Nephron (organoid): Measurements from ENCODE around the gene ADD1.

Experiments used
- H3K27ac Mint-ChIP-seq, 3 experiments: 2 replicates each; pipeline ENCODE4 v1.8.0; 2020; ENCODE audit warnings: mixed read lengths in 3 of 3, mild to moderate bottlenecking in 2 of 3, moderate library complexity in 1 of 3
- H3K27me3 Mint-ChIP-seq: 2 replicates; pipeline ENCODE4 v1.8.0; 2021; ENCODE audit warnings: low read depth, mild to moderate bottlenecking, moderate library complexity, mixed read lengths
- H3K36me3 Mint-ChIP-seq: 2 replicates; pipeline ENCODE4 v1.8.0; 2020; ENCODE audit warnings: low read depth, mixed read lengths
- H3K4me1 Mint-ChIP-seq: 2 replicates; pipeline ENCODE4 v1.8.0; 2020; ENCODE audit warnings: mixed read lengths
- H3K4me3 Mint-ChIP-seq, 3 experiments: 2 replicates each; pipeline ENCODE4 v1.8.0; 2020; ENCODE audit warnings: mild to moderate bottlenecking in 3 of 3, mixed read lengths in 3 of 3, moderate library complexity in 2 of 3
- H3K9me3 Mint-ChIP-seq: 2 replicates; pipeline ENCODE4 v1.8.0; 2020; ENCODE audit warnings: mixed read lengths
- TF ChIP-seq, protein P1 (sequence below), 3 experiments: fragments of 200-600 bp; sonication (generic); IDR thresholded peaks; one replicate each; pipeline ENCODE4 v1.5.0; 2021; ENCODE audit warnings: antibody characterized with exemption in 3 of 3; ENCODE audit not compliant: unreplicated experiment in 3 of 3

Gene ADD1

GRCh38 chr4:2886622-2887021 is 43.0 kb downstream of the ADD1 start:
- peaks cover 63% of the 10 kb centered on the region for H3K36me3 Mint-ChIP-seq
- no peaks in the 10 kb centered on the region for H3K27me3 Mint-ChIP-seq
- TF ChIP-seq, protein P1, sequence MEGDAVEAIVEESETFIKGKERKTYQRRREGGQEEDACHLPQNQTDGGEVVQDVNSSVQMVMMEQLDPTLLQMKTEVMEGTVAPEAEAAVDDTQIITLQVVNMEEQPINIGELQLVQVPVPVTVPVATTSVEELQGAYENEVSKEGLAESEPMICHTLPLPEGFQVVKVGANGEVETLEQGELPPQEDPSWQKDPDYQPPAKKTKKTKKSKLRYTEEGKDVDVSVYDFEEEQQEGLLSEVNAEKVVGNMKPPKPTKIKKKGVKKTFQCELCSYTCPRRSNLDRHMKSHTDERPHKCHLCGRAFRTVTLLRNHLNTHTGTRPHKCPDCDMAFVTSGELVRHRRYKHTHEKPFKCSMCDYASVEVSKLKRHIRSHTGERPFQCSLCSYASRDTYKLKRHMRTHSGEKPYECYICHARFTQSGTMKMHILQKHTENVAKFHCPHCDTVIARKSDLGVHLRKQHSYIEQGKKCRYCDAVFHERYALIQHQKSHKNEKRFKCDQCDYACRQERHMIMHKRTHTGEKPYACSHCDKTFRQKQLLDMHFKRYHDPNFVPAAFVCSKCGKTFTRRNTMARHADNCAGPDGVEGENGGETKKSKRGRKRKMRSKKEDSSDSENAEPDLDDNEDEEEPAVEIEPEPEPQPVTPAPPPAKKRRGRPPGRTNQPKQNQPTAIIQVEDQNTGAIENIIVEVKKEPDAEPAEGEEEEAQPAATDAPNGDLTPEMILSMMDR (IDR thresholded peaks at IDR 0.05; ENCODE audit: unreplicated experiment in 3 of 3): no peak
- no peak overlapping the region for H3K4me3 Mint-ChIP-seq
- H3K27ac Mint-ChIP-seq: no peak overlapping the region
- H3K9me3 Mint-ChIP-seq: no peaks in the 10 kb centered on the region
- H3K4me1 Mint-ChIP-seq: peaks cover 14% of the 10 kb centered on the region

- Mint-ChIP-seq H3K4me1 (peaks cover 14% of the 10 kb centered on the region), H3K36me3 (peaks cover 61% of the 10 kb centered on the region), H3K27ac (no peak overlapping the region), H3K4me3 (no peak overlapping the region), H3K27me3 (no peaks in the 10 kb centered on the region), H3K9me3 (no peaks in the 10 kb centered on the region)
- TF ChIP-seq, protein P1 (IDR thresholded peaks at IDR 0.05; ENCODE audit: unreplicated experiment in 3 of 3): no peak
These were observed 43.7 kb downstream of the ADD1 start for GRCh38 chr4:2887343-2887742.

DNA sequence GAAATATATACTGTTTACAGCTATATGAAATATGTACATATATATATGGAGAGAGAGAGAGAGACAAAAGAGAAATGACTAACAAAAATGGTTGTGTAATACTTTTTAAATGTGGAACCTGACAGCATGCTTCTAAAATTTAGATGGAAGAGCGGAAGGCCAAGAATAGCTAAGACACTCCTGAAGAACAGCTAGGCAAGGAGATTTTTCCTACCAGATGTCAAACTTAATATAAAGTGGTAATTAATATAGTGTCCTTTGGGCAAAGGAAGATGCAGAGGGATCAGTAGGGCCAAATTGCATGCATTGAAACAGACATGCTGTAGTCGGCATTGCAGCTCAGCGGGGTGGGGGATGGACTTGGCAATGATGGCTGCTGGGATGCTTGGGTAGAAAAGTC is 45.2 kb downstream of the ADD1 start:
- no peak overlapping the region for H3K27ac Mint-ChIP-seq
- H3K9me3 Mint-ChIP-seq: no peaks in the 10 kb centered on the region
- peaks cover 58% of the 10 kb centered on the region for H3K36me3 Mint-ChIP-seq
- peaks cover 14% of the 10 kb centered on the region for H3K4me1 Mint-ChIP-seq
- no peak overlapping the region for H3K4me3 Mint-ChIP-seq
- no peaks in the 10 kb centered on the region for H3K27me3 Mint-ChIP-seq
- TF ChIP-seq, protein P1 (IDR thresholded peaks at IDR 0.05; ENCODE audit: unreplicated experiment in 3 of 3): no peak

- Mint-ChIP-seq H3K27me3 (no peaks in the 10 kb centered on the region), H3K4me3 (no peak overlapping the region)
- TF ChIP-seq, protein P1 (IDR thresholded peaks at IDR 0.05; ENCODE audit: unreplicated experiment in 3 of 3): no peak
These were observed 47.6 kb downstream of the ADD1 start for GRCh38 chr4:2891294-2891693.

DNA sequence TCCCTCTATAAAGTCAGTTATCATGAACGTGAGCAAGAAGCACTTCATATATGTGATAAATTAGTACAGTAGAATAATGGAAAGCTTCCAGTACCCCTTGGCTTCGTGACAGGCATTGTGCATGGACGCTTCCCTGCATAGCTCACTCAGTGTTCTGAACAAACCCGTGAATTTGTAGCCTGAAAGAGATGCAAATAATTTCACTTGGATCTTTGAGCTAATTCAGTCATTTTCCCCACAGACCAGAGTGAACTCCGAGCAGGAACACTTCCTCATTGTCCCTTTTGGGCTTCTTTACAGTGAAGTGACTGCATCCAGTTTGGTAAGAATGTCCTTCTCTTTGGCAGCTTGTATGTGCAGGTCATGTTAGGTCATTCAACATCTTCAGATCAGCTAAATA is 50.1 kb downstream of the ADD1 start:
- no peaks in the 10 kb centered on the region for H3K4me1 Mint-ChIP-seq
- TF ChIP-seq, protein P1 (IDR thresholded peaks at IDR 0.05; ENCODE audit: unreplicated experiment in 3 of 3): no peak
- H3K9me3 Mint-ChIP-seq: no peaks in the 10 kb centered on the region
- no peaks in the 10 kb centered on the region for H3K27me3 Mint-ChIP-seq
- no peak overlapping the region for H3K4me3 Mint-ChIP-seq
- H3K36me3 Mint-ChIP-seq: peaks cover 55% of the 10 kb centered on the region
- no peak overlapping the region for H3K27ac Mint-ChIP-seq

More at GRCh38 chr4:2891294-2891693, 47.6 kb downstream of the ADD1 start:
- Mint-ChIP-seq H3K27ac (peak overlapping the region in 2 of 3 experiments; percentile 30 to 47), H3K4me1 (peaks cover 12% of the 10 kb centered on the region), H3K36me3 (peaks cover 53% of the 10 kb centered on the region), H3K9me3 (no peaks in the 10 kb centered on the region)

DNA sequence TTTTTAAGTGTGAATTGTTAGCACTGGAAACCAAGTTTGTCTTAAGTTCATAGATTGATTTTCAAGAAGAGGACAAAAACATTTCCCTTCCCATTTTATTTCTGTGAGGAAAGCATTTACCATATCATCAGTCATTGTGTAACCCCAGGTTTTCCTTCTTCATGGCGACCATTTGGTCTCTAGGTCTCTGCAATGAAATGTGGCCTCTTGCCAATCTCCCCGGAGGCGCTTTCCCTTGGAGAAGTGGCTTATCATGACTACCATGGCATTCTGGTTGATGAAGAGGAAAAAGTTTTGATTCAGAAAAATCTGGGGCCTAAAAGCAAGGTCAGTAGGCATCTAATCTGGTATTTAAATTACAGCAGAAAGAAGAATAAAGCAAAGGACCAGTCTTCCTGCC is 54.4 kb downstream of the ADD1 start:
- Mint-ChIP-seq H3K4me3 (no peak overlapping the region), H3K9me3 (no peaks in the 10 kb centered on the region), H3K36me3 (peaks cover 78% of the 10 kb centered on the region), H3K4me1 (no peaks in the 10 kb centered on the region), H3K27me3 (no peaks in the 10 kb centered on the region), H3K27ac (no peak overlapping the region)
- TF ChIP-seq, protein P1 (IDR thresholded peaks at IDR 0.05; ENCODE audit: unreplicated experiment in 3 of 3): no peak
